HG03432 (cell line): ENCODE measurements around the gene IMMP2L.

ENCODE experiments used
- ATAC-seq: cut with Tn5 transposase; IDR thresholded peaks from one replicate; pipeline ENCODE4 v1.9.1; 2021; ENCODE audit warnings: mild to moderate bottlenecking, moderate library complexity; ENCODE audit not compliant: unreplicated experiment

Gene IMMP2L

GRCh38 chr7:110842796-110843195, 719.5 kb downstream of the IMMP2L start:
- no peak for ATAC-seq

GRCh38 chr7:110841840-110842545, 720.3 kb downstream of the IMMP2L start:
- ATAC-seq, result no peak

GRCh38 chr7:110839866-110840265, 722.4 kb downstream of the IMMP2L start:
- ATAC-seq, result no peak

GRCh38 chr7:110835849-110836248, 726.4 kb downstream of the IMMP2L start:
- ATAC-seq, result no peak

- no peak for ATAC-seq
Observed at GRCh38 chr7:110835218-110835617, 727.1 kb downstream of the IMMP2L start.

GRCh38 chr7:110831419-110831818, 730.9 kb downstream of the IMMP2L start:
- no peak for ATAC-seq

GRCh38 chr7:110830778-110831177, 731.5 kb downstream of the IMMP2L start:
- no peak for ATAC-seq

GRCh38 chr7:110827936-110828335, 734.4 kb downstream of the IMMP2L start:
- ATAC-seq, result no peak

- no peak for ATAC-seq
Observed at GRCh38 chr7:110827287-110827855, 734.9 kb downstream of the IMMP2L start.

- ATAC-seq, result no peak
Observed at GRCh38 chr7:110813986-110814385, 748.3 kb downstream of the IMMP2L start.

GRCh38 chr7:110809832-110810231, 752.5 kb downstream of the IMMP2L start:
- ATAC-seq, result no peak

GRCh38 chr7:110808361-110808760, 753.9 kb downstream of the IMMP2L start:
- no peak for ATAC-seq

- ATAC-seq, result no peak
Observed at GRCh38 chr7:110804501-110804900, 757.8 kb downstream of the IMMP2L start.

GRCh38 chr7:110803602-110804143, 758.6 kb downstream of the IMMP2L start:
- ATAC-seq, result no peak

GRCh38 chr7:110801502-110801901, 760.8 kb downstream of the IMMP2L start:
- ATAC-seq, result peak; percentile 83

- peak; percentile 45 for ATAC-seq
Observed at GRCh38 chr7:110800984-110801383, 761.3 kb downstream of the IMMP2L start.

GRCh38 chr7:110797656-110798055, 764.6 kb downstream of the IMMP2L start:
- ATAC-seq, result no peak

GRCh38 chr7:110790992-110791391, 771.3 kb downstream of the IMMP2L start:
- ATAC-seq, result no peak

GRCh38 chr7:110786328-110786965, 775.8 kb downstream of the IMMP2L start:
- no peak for ATAC-seq

- no peak for ATAC-seq
Observed at GRCh38 chr7:110784749-110785148, 777.5 kb downstream of the IMMP2L start.

- no peak for ATAC-seq
Observed at GRCh38 chr7:110780712-110781111, 781.6 kb downstream of the IMMP2L start.

GRCh38 chr7:110779339-110779738, 783.0 kb downstream of the IMMP2L start:
- ATAC-seq, result no peak
